Immature natural killer cell (primary cell): ENCODE measurements around the gene KRTAP9-6. TPM values are rescaled to one million over a fixed set of nuclear protein-coding genes. Genes with fewer than 3 reads are reported as not detected.
"Not testable (repeated sequence)": the region's sequence is repeated elsewhere in the genome, so short reads cannot be mapped to it uniquely, and the experiment has no call there.

Source experiments
- DNase-seq, 3 donors: peaks; one replicate each; pipeline ENCODE4 v3.0.0; 2022; ENCODE audit warnings: mixed read lengths in 1 of 3
- H3K27ac Mint-ChIP-seq, 6 donors: one replicate each; pipeline ENCODE4 v1.8.0; 2020; ENCODE audit warnings: mixed read lengths in 6 of 6, mild to moderate bottlenecking in 5 of 6, inconsistent platforms in 4 of 6, moderate library complexity in 3 of 6
- H3K27me3 Mint-ChIP-seq, 3 donors: one replicate each; pipeline ENCODE4 v1.8.0; 2020 to 2021; ENCODE audit warnings: low read depth in 3 of 3, mild to moderate bottlenecking in 3 of 3, mixed read lengths in 3 of 3, moderate library complexity in 3 of 3, inconsistent platforms in 1 of 3
- H3K36me3 Mint-ChIP-seq, 3 donors: one replicate each; pipeline ENCODE4 v1.8.0; 2020; ENCODE audit warnings: mixed read lengths in 3 of 3, inconsistent platforms in 2 of 3, mild to moderate bottlenecking in 2 of 3
- H3K4me1 Mint-ChIP-seq, 2 donors: one replicate each; pipeline ENCODE4 v1.8.0; 2020; ENCODE audit warnings: inconsistent platforms in 2 of 2, mild to moderate bottlenecking in 2 of 2, mixed read lengths in 2 of 2, moderate library complexity in 1 of 2
- H3K4me3 Mint-ChIP-seq, 5 donors: one replicate each; pipeline ENCODE4 v1.8.0; 2020; ENCODE audit warnings: mild to moderate bottlenecking in 5 of 5, mixed read lengths in 5 of 5, inconsistent platforms in 3 of 5, moderate library complexity in 3 of 5
- H3K9me3 Mint-ChIP-seq, 6 donors: one replicate each; pipeline ENCODE4 v1.8.0; 2020; ENCODE audit warnings: mild to moderate bottlenecking in 6 of 6, mixed read lengths in 6 of 6, inconsistent platforms in 4 of 6, moderate library complexity in 3 of 6
- polyA plus RNA-seq, 3 donors: library from polyadenylated mRNA; unstranded; fragments of 300-500 nt; fragmentation: Illumina TruSeq; gene quantifications; one replicate each; pipeline ENCODE4 v1.2.3, GENCODE V29; 2021

The KRTAP9-6 gene
- polyA plus RNA-seq = not detected

GRCh38 chr17:41265078-41265477 is at the start of gene KRTAP9-6:
Gene KRTAP9-6, plus strand, starts transcription at chr17:41265378. Its CDS starts 0 bp downstream, at chr17:41265378.
- H3K27me3 Mint-ChIP-seq = peaks cover 3 to 12% (median 10%) of the 10 kb centered on the region in 3 donors
- no peaks in the 10 kb centered on the region for H3K36me3 Mint-ChIP-seq
- no peak for DNase-seq
- H3K9me3 Mint-ChIP-seq = peaks cover 0 to 1% (median 0%) of the 10 kb centered on the region in 6 donors
- H3K4me3 Mint-ChIP-seq = no peak within 1 kb of the TSS
- H3K4me1 Mint-ChIP-seq = no peaks in the 10 kb centered on the region
- H3K27ac Mint-ChIP-seq = no peak within 1 kb of the TSS

DNA sequence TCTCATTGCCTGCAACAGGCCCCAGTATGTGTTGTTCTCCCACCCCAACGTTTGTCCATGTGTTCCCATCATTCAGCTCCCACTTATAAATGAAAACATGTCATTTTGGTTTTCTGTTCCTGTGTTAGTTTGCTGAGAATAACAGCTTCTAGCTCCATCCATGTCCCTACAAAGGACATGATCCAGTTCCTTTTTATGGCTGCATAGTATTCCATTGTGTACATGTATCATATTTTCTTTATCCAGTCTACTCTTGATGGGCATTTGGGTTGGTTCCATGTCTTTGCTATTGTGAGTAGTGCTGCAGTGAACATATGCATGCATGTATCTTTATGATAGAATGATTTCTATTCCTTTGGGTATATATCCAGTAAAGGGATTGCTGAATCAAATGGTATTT is 49.5 kb upstream of the KRTAP9-6 start:
- Mint-ChIP-seq H3K4me1 (no peaks in the 10 kb centered on the region), H3K27me3 (peaks cover 4 to 36% (median 10%) of the 10 kb centered on the region in 3 donors), H3K9me3 (peaks cover 0 to 4% (median 0%) of the 10 kb centered on the region in 6 donors), H3K36me3 (no peaks in the 10 kb centered on the region), H3K4me3 (no peak overlapping the region), H3K27ac (no peak overlapping the region)
- no peak for DNase-seq

- H3K36me3 Mint-ChIP-seq = no peaks in the 10 kb centered on the region
- H3K27ac Mint-ChIP-seq = no peak overlapping the region
- no peak for DNase-seq
- no peaks in the 10 kb centered on the region for H3K4me1 Mint-ChIP-seq
- peaks cover 6 to 11% (median 8%) of the 10 kb centered on the region in 3 donors for H3K27me3 Mint-ChIP-seq
- H3K9me3 Mint-ChIP-seq = peaks cover 0 to 8% (median 0%) of the 10 kb centered on the region in 6 donors
- no peak overlapping the region for H3K4me3 Mint-ChIP-seq
Measured at GRCh38 chr17:41223821-41224220, 41.4 kb upstream of the KRTAP9-6 start.

DNA sequence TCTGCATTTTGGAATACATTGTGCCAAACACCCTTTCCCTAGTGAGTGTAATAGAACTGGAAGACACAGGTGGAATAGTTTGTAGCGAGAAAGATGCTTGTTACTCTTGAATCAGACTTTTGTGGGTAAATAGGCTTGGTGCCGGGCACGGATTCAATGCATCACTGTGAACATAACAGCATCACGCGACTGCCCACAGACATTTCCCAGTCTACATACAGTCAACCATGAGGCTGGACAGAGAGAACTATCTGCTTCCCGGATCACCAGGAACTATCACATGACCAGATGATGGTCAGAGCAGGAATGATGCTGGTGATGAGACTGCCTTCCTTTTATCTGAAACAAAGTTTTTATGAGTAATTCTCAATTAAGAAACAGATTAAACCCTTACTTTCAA is 39.1 kb upstream of the KRTAP9-6 start:
- Mint-ChIP-seq H3K27ac (no peak overlapping the region), H3K9me3 (peaks cover 0 to 4% (median 0%) of the 10 kb centered on the region in 6 donors), H3K27me3 (peaks cover 2 to 5% (median 3%) of the 10 kb centered on the region in 3 donors), H3K4me1 (no peaks in the 10 kb centered on the region), H3K36me3 (no peaks in the 10 kb centered on the region), H3K4me3 (no peak overlapping the region)
- no peak for DNase-seq

DNA sequence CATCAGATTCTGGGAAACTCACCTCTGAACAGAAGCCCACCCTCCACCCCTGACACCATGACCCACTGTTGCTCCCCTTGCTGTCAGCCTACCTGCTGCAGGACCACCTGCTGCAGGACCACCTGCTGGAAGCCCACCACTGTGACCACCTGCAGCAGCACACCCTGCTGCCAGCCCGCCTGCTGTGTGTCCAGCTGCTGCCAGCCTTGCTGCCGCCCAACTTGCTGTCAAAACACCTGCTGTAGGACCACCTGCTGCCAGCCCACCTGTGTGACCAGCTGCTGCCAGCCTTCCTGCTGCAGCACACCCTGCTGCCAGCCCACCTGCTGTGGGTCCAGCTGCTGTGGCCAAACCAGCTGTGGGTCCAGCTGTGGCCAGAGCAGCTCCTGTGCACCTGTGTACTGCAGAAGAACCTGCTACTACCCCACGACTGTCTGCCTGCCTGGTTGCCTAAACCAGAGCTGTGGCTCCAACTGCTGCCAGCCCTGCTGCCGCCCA is 38.5 kb upstream of the KRTAP9-6 start, which contains the start of gene KRTAP9-2:
Gene KRTAP9-2, plus strand, starts transcription at position 51 of the 498 bp plus-strand sequence. Its CDS starts 7 bp downstream, at position 58.
- H3K36me3 Mint-ChIP-seq, H3K27me3 Mint-ChIP-seq, H3K9me3 Mint-ChIP-seq, H3K27ac Mint-ChIP-seq, DNase-seq, H3K4me1 Mint-ChIP-seq, H3K4me3 Mint-ChIP-seq: not testable (repeated sequence)

- H3K27ac Mint-ChIP-seq = no peak overlapping the region
- H3K36me3 Mint-ChIP-seq = no peaks in the 10 kb centered on the region
- no peaks in the 10 kb centered on the region for H3K4me1 Mint-ChIP-seq
- no peaks in the 10 kb centered on the region for H3K9me3 Mint-ChIP-seq
- H3K4me3 Mint-ChIP-seq = no peak overlapping the region
- DNase-seq = no peak
- H3K27me3 Mint-ChIP-seq = peaks cover 3 to 11% (median 7%) of the 10 kb centered on the region in 3 donors
Measured at GRCh38 chr17:41230094-41230493, 35.1 kb upstream of the KRTAP9-6 start.

- Mint-ChIP-seq H3K9me3 (no peaks in the 10 kb centered on the region), H3K4me3 (no peak overlapping the region), H3K27ac (no peak overlapping the region), H3K36me3 (no peaks in the 10 kb centered on the region), H3K4me1 (no peaks in the 10 kb centered on the region), H3K27me3 (peaks cover 3 to 17% (median 7%) of the 10 kb centered on the region in 3 donors)
- DNase-seq = no peak
Measured at GRCh38 chr17:41231731-41232130, 33.4 kb upstream of the KRTAP9-6 start.

DNA sequence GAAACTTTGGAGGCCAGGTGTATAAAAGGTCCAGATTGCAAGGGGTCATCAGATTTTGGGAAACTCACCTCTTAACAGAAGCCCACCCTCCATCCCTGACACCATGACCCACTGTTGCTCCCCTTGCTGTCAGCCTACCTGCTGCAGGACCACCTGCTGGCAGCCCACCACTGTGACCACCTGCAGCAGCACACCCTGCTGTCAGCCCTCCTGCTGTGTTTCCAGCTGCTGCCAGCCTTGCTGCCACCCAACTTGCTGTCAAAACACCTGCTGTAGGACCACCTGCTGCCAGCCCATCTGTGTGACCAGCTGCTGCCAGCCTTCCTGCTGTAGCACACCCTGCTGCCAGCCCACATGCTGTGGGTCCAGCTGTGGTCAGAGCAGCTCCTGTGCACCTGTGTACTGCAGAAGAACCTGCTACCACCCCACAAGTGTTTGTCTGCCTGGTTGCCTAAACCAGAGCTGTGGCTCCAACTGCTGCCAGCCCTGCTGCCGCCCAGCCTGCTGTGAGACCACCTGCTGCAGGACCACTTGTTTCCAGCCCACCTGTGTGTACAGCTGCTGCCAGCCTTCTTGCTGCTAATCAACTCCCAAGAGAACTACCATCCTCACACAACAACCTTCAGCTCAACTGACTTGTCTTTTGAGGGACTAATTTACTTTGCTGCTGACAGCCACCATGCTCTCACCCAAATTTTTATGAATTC is 32.6 kb upstream of the KRTAP9-6 start, which contains the start of gene KRTAP9-3:
Gene KRTAP9-3, plus strand, starts transcription at position 51 of the 707 bp plus-strand sequence. Its CDS starts 53 bp downstream, at position 104.
- H3K27ac Mint-ChIP-seq, H3K4me1 Mint-ChIP-seq, H3K36me3 Mint-ChIP-seq, H3K4me3 Mint-ChIP-seq, H3K9me3 Mint-ChIP-seq, DNase-seq: not testable (repeated sequence)
- H3K27me3 Mint-ChIP-seq = peaks cover 5 to 19% (median 7%) of the 10 kb centered on the region in 3 donors

DNA sequence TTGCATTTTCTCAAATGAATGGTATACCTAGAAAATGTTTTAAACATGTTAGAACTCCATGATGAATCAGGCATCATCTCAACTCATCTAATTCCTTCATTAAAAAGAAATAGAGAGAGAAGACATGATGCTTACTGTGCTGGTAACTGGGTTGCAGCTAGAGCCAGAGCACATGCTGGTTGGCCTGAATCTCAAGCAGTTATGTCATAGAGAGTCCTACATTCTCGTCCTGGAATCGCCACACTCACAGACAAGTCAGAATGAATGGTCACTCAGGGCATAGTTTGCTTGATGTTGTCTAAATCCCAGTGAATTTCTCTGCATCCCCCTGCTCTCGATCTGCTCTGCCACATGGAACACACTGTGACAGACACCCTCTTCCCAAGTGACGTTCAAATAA is 28.1 kb upstream of the KRTAP9-6 start:
- H3K36me3 Mint-ChIP-seq, DNase-seq, H3K27ac Mint-ChIP-seq, H3K4me3 Mint-ChIP-seq, H3K9me3 Mint-ChIP-seq, H3K4me1 Mint-ChIP-seq: not testable (repeated sequence)
- peaks cover 4 to 35% (median 5%) of the 10 kb centered on the region in 3 donors for H3K27me3 Mint-ChIP-seq

DNA sequence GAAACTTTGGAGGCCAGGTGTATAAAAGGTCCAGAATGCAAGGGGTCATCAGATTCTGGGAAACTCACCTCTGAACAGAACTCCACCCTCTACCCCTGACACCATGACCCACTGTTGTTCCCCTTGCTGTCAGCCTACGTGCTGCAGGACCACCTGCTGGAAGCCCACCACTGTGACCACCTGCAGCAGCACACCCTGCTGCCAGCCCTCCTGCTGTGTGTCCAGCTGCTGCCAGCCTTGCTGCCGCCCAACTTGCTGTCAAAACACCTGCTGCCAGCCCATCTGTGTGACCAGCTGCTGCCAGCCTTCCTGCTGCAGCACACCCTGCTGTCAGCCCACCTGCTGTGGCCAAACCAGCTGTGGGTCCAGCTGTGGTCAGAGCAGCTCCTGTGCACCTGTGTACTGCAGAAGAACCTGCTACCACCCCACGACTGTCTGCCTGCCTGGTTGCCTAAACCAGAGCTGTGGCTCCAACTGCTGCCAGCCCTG is 27.2 kb upstream of the KRTAP9-6 start, which contains the start of gene KRTAP9-8:
Gene KRTAP9-8, plus strand, starts transcription at position 51 of the 489 bp plus-strand sequence. Its CDS starts 53 bp downstream, at position 104.
- H3K36me3 Mint-ChIP-seq, DNase-seq, H3K27ac Mint-ChIP-seq, H3K9me3 Mint-ChIP-seq, H3K4me3 Mint-ChIP-seq, H3K4me1 Mint-ChIP-seq: not testable (repeated sequence)
- H3K27me3 Mint-ChIP-seq = peaks cover 4 to 39% (median 6%) of the 10 kb centered on the region in 3 donors

GRCh38 chr17:41246995-41247787 is 18.0 kb upstream of the KRTAP9-6 start:
- H3K27ac Mint-ChIP-seq = not testable (repeated sequence)

DNA sequence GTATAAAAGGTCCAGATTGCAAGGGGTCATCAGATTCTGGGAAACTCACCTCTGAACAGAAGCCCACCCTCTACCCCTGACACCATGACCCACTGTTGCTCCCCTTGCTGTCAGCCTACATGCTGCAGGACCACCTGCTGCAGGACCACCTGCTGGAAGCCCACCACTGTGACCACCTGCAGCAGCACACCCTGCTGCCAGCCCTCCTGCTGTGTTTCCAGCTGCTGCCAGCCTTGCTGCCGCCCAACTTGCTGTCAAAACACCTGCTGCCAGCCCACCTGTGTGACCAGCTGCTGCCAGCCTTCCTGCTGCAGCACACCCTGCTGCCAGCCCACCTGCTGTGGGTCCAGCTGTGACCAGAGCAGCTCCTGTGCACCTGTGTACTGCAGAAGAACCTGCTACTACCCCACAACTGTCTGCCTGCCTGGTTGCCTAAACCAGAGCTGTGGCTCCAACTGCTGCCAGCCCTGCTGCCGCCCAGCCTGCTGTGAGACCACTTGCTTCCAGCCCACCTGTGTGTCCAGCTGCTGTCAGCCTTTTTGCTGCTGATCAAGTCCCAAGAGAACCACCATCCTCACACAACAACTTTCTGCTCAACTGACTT is 15.4 kb upstream of the KRTAP9-6 start, which contains the start of gene KRTAP9-4:
Gene KRTAP9-4, plus strand, starts transcription at position 51 of the 604 bp plus-strand sequence. Its CDS starts 34 bp downstream, at position 85.
- H3K9me3 Mint-ChIP-seq, H3K4me3 Mint-ChIP-seq, H3K27me3 Mint-ChIP-seq, H3K36me3 Mint-ChIP-seq, H3K27ac Mint-ChIP-seq, DNase-seq, H3K4me1 Mint-ChIP-seq: not testable (repeated sequence)

More at GRCh38 chr17:41246995-41247787, 18.0 kb upstream of the KRTAP9-6 start:
- not testable (repeated sequence) for H3K4me3 Mint-ChIP-seq, DNase-seq, H3K4me1 Mint-ChIP-seq, H3K9me3 Mint-ChIP-seq, H3K36me3 Mint-ChIP-seq
- H3K27me3 Mint-ChIP-seq = peaks cover 4 to 12% (median 7%) of the 10 kb centered on the region in 3 donors

DNA sequence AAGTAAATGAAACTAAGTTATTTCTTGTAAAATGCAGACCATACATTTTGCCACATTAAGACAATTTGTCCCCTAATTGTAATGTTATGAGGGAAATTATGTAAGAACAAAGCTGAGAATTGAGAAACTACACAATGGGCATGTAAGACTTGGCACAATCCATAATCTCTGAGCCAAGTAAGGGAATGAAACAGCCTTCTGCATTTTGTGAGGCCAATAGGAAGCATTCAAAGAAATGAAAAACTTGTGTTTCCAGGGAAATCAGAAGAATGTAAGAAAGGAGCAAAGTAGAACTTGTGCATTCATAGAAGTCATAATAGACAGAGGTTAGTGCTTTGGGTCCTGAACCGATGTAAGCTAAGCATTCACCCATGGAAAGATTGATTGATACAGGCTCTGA is 13.9 kb upstream of the KRTAP9-6 start:
- no peaks in the 10 kb centered on the region for H3K9me3 Mint-ChIP-seq
- H3K4me1 Mint-ChIP-seq = no peaks in the 10 kb centered on the region
- H3K36me3 Mint-ChIP-seq = no peaks in the 10 kb centered on the region
- H3K27ac Mint-ChIP-seq = no peak overlapping the region
- peaks cover 1 to 7% (median 6%) of the 10 kb centered on the region in 3 donors for H3K27me3 Mint-ChIP-seq
- DNase-seq = no peak
- H3K4me3 Mint-ChIP-seq = no peak overlapping the region
